ENCODE data around the gene MARCHF10.

- no peak for TF ChIP-seq CTCF (IDR thresholded peaks at IDR 0.05)
- TF ChIP-seq POLR2A (IDR thresholded peaks at IDR 0.05; ENCODE audit: low read depth): no peak
Measured at GRCh38 chr17:62688398-62689160, 119.5 kb downstream of the MARCHF10 start.
